GM21526 (cell line): ENCODE data around the gene TARS1.
A peak's percentile ranks its signal among the peaks of the same experiment; 100 is the strongest.

Experiments
- ATAC-seq: cut with Tn5 transposase; IDR thresholded peaks from one replicate; pipeline ENCODE4 v1.9.1; 2021; ENCODE audit warnings: moderate library complexity; ENCODE audit not compliant: unreplicated experiment, low FRiP score

Gene TARS1

GRCh38 chr5:33438996-33439395, 1.8 kb upstream of the TARS1 start:
- ATAC-seq = no peak

- no peak for ATAC-seq
Measured at GRCh38 chr5:33439905-33440481, 772 bp upstream of the TARS1 start.

GRCh38 chr5:33441241-33442177, 744 bp downstream of the TARS1 start:
- ATAC-seq = peak; percentile 30

GRCh38 chr5:33444542-33444941, 3.8 kb downstream of the TARS1 start:
- no peak for ATAC-seq

- ATAC-seq = no peak
Measured at GRCh38 chr5:33445798-33446197, 5.0 kb downstream of the TARS1 start.

GRCh38 chr5:33448118-33448517, 7.4 kb downstream of the TARS1 start:
- no peak for ATAC-seq

- ATAC-seq = no peak
Measured at GRCh38 chr5:33457126-33457525, 16.4 kb downstream of the TARS1 start.

GRCh38 chr5:33457817-33458216, 17.1 kb downstream of the TARS1 start:
- ATAC-seq = no peak

- ATAC-seq = no peak
Measured at GRCh38 chr5:33460210-33460609, 19.4 kb downstream of the TARS1 start.

- ATAC-seq = no peak
Measured at GRCh38 chr5:33462456-33462855, 21.7 kb downstream of the TARS1 start.

- ATAC-seq = no peak
Measured at GRCh38 chr5:33465120-33465519, 24.4 kb downstream of the TARS1 start.

GRCh38 chr5:33468775-33469435, 28.1 kb downstream of the TARS1 start:
- ATAC-seq = no peak

- no peak for ATAC-seq
Measured at GRCh38 chr5:33470544-33470943, 29.8 kb downstream of the TARS1 start.

- ATAC-seq = no peak
Measured at GRCh38 chr5:33472805-33473409, 32.1 kb downstream of the TARS1 start.

- no peak for ATAC-seq
Measured at GRCh38 chr5:33474004-33474403, 33.2 kb downstream of the TARS1 start.

- no peak for ATAC-seq
Measured at GRCh38 chr5:33474931-33475499, 34.2 kb downstream of the TARS1 start.

- ATAC-seq = no peak
Measured at GRCh38 chr5:33475706-33476105, 34.9 kb downstream of the TARS1 start.

- ATAC-seq = no peak
Measured at GRCh38 chr5:33476992-33477391, 36.2 kb downstream of the TARS1 start.

GRCh38 chr5:33477816-33478215, 37.1 kb downstream of the TARS1 start:
- no peak for ATAC-seq

- no peak for ATAC-seq
Measured at GRCh38 chr5:33479311-33479710, 38.5 kb downstream of the TARS1 start.

- no peak for ATAC-seq
Measured at GRCh38 chr5:33480876-33481275, 40.1 kb downstream of the TARS1 start.
